Measurements from ENCODE around the gene ZNF263. TPM values are rescaled to one million over a fixed set of nuclear protein-coding genes. Genes with fewer than 3 reads are reported as not detected.
A peak's percentile ranks its signal among the peaks of the same experiment; 100 is the strongest.
"Not testable (repeated sequence)": the region's sequence is repeated elsewhere in the genome, so short reads cannot be mapped to it uniquely, and the experiment has no call there.

Gene ZNF263
- total RNA-seq, 1 experiment from 2014 or later: 38.8 TPM

GRCh38 chr16:3266873-3267537 lies 16.3 kb upstream of the ZNF263 start:
- DNase-seq (ENCODE audit: low read depth): peak; percentile 30

GRCh38 chr16:3268294-3268693 lies 15.0 kb upstream of the ZNF263 start:
- DNase-seq (ENCODE audit: low read depth): no peak

- DNase-seq (ENCODE audit: low read depth): not testable (repeated sequence)
Observed at GRCh38 chr16:3270718-3271117, 12.6 kb upstream of the ZNF263 start.

GRCh38 chr16:3271281-3271680 lies 12.0 kb upstream of the ZNF263 start:
- DNase-seq (ENCODE audit: low read depth): not testable (repeated sequence)

- DNase-seq (ENCODE audit: low read depth): peak; percentile 54
Observed at GRCh38 chr16:3274490-3274889, 8.8 kb upstream of the ZNF263 start.

DNA sequence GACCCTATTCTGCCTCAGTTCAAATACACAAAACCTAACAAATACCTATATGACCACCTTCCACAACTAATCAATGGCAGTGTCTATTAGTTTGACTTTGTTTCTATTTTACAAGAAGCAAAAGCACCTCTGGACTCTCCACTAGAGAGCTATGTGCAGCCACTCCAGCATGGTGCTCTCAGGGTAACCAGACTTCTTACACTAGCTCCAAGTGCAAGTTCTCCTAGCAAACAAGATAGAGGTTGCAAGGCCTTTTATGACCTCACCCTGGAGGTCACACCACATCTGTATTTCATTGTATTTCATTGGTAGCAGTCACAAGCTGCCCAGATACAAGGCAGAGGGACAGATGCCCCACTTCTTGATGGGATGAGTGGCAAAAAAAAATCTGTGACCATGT lies 8.3 kb upstream of the ZNF263 start:
- no peak for DNase-seq (ENCODE audit: low read depth)

- DNase-seq (ENCODE audit: low read depth): no peak
Observed at GRCh38 chr16:3276679-3277078, 6.6 kb upstream of the ZNF263 start.

GRCh38 chr16:3281222-3281820 lies 2.0 kb upstream of the ZNF263 start:
- DNase-seq (ENCODE audit: low read depth): no peak

DNA sequence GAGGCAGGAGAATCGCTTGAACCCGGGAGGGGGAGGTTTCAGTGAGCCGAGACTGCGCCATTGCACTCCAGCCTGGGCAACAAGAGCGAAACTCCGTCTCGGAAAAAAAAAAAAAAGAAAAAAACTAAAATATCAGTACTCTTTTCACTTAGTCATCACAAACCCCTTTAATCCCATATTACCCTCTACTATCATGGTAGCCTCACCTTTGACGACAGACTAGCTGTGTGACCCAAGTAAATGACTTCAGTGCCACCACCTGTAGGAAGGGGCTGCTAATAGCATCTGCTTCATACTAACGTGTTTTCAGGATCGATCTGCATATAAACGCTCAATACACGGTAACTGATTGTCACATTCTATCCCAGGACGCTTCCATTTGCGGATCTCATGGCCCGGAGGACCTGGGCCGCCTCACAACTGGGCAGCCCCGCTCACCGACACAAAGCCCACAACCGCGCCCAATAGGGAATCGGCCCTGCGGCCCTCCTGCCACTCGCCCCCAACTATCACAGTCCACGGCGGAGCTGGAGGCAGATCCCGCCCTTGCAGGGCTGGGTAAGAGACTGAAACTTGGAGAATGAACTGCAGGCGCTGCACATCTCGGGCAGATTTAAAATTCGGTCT lies 1.1 kb upstream of the ZNF263 start:
- DNase-seq (ENCODE audit: low read depth): no peak

GRCh38 chr16:3283543-3284447 lies 504 bp downstream of the ZNF263 start:
- DNase-seq (ENCODE audit: low read depth): no peak

DNA sequence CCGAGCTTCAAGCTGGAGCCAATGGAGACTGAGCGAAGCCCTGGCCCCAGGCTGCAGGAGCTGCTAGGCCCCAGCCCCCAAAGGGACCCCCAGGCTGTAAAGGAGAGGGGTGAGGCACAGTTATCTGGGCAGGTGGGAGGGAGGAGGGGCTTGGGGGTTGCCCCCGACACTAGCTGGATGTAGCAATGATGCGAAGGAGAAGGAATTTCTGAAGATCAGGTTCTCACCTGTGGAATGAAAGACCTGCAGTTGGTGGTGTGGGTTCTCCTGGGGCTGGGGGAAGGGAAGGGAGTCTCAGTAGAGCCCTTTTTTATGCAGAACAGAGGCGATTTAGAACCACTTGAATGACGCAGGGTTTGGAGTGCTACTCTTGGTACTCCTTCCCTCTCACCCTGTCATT lies 1.8 kb downstream of the ZNF263 start:
- no peak for DNase-seq (ENCODE audit: low read depth)

GRCh38 chr16:3289998-3290673 lies 6.8 kb downstream of the ZNF263 start:
- DNase-seq (ENCODE audit: low read depth): no peak

- no peak for DNase-seq (ENCODE audit: low read depth)
Observed at GRCh38 chr16:3292604-3293003, 9.3 kb downstream of the ZNF263 start.

DNA sequence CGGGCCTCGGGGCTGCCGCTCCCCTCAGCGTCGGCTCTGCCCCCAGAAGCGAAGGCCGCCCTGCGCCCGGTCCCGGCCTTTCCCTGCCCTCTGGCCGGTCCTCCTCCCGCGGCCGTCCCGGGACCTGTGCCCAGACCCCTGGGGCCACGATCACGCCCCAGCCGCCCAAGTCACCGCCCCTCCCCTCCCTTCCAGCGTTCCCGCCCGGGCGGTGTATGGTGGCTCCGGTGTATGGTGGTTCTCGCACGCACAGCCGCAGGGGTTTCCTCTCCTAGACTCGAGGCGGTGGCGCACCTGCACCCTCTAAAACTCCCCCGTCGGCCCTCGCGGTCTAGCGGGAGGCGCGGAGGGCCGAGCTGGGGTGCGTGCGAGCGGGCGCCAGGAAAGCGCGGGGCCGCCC lies 11.9 kb downstream of the ZNF263 start:
- DNase-seq (ENCODE audit: low read depth): no peak

DNA sequence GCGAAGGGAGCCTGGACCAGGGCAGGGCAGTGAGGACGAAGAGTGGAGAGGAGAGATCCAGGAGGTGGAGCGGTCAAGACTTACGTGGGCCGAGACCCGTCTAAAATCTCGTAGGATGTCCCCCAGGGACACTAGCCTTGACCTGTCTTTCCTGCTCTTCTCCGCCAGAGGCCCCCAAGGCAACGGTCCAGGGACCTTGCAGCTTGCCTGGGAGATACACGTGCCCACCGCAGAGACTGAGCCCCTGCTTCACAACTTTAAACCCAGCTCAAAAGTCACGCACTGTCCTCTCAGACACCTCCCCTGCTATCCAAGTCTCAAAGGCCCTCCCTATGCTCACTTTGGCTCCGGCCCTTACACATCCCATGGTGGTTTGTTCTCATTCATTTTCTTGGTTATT lies 12.5 kb downstream of the ZNF263 start:
- DNase-seq (ENCODE audit: low read depth): no peak

DNA sequence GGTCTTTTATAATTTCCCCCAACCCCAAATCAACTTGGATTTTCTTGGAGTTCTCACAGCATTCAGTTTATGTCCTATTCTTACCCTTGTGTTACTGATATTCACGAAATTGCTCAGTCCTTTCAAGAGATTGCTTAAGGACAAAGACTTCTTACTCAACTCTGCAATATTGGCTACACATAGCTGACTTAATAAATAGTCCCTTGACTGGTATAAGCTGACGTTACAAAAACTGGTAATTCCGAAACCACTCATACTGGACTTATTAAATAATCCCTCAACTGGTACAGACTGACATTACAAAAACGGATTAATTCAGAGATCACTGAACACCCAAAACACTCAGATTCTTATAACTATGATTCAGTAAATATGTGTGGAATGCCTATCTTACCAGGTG lies 21.1 kb downstream of the ZNF263 start:
- DNase-seq (ENCODE audit: low read depth): no peak

DNA sequence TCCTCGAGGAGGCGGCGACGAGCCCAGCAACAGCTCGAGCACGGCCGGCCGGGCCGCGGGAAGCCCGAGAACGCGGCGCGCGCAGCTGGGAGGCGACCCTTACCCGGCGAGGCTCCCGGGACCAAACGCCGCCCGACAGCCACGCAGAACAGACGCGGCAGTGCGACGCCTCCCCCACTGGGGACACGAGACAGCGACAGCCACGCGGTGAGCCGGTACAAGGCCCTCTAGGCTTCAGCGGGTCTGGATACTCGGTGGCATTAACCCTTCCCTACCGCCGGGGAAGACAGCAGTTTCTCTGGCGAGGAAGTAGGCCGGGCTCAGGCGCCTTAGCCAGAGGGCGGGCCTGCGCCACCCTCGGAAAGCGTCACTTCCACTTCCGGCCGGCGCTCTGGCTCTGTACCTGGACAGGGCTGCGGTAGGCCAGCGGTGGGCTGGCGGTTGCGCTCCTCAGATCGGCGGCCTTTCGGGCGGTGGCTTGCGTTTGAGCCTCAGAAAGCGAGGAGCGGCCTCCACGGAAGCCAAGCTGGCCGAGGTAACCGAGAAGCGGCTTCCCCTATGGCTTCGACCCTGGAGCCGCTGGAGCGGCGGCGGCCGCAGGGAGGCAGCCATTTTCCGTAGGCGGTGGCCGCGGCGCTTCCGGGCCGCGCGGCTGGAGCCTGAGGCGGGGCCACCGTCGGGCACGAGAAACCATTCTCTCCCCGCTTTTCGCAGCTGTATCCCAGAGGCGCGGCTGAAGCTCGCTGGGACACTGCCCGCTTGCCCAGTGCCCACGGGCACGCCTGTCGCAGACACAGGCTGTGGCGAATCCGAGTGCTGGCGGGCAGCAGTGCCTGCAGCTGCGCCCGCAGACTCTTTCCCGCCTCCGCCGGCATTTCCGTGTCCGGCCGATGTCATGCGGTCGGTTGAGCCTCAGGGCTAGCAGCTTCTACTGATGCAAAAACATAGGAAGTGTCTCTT lies 22.1 kb downstream of the ZNF263 start, which contains the start of the genes TIGD7 and ZNF75A:
Gene TIGD7, minus strand, starts transcription at position 322 of the 960 bp plus-strand sequence. CDS start 4,816 bp downstream, outside the sequence.
Gene ZNF75A, plus strand, starts transcription at position 389 of the 960 bp plus-strand sequence. CDS start 2,932 bp downstream, outside the sequence.
- DNase-seq (ENCODE audit: low read depth): peak; percentile 86

DNA sequence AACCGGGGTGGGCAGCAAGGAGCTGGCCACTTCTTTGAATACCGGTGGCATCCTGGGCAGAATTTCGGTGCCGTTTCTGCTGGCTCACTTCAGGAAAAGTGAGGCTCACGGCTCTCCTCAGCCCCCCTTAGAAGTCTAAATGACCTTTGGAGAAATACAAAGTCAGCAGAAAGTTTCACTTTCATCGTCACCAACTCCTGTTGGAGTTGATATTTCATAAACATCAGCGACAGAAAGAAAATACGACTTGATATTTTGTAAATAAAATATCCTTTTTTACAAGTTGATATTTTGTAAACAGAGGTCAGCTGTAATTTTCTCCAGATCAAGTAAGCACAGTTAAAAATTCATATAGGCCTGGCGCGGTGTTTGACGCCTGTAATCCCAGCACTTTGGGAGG lies 22.8 kb downstream of the ZNF263 start:
- no peak for DNase-seq (ENCODE audit: low read depth)

- DNase-seq (ENCODE audit: low read depth): no peak
Observed at GRCh38 chr16:3311496-3311895, 28.2 kb downstream of the ZNF263 start.
